ENCODE data around the gene MAPRE3.

DNA sequence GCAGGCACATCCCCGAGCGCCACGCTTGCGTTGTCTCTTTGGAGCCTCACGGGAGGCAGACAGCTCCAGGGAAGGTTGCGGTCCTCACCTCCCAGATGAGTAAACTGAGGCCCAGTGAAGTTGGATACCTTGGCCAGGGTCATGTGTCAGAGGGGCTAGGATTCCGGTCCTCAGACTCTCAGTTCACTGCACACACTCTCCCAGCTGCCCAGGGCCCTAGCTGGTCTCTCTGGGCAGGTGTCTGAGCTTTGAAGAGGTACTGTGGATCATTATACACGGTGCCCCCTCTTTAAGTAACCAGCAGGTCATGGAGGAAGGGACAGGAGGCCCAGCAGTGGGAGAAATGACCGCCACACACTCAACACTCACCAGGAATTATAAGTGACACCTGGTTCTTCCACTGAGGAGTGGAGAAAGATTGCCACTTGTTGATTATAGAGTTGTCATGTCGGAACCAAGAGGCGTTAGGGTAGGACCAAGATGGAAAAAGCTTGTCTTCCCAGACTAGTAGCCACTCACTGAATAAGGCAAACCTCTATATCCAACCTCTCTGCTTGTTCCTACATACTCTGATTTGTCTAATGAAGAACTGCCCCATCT is 62.9 kb downstream of the MAPRE3 start:
- TF ChIP-seq, protein P1, sequence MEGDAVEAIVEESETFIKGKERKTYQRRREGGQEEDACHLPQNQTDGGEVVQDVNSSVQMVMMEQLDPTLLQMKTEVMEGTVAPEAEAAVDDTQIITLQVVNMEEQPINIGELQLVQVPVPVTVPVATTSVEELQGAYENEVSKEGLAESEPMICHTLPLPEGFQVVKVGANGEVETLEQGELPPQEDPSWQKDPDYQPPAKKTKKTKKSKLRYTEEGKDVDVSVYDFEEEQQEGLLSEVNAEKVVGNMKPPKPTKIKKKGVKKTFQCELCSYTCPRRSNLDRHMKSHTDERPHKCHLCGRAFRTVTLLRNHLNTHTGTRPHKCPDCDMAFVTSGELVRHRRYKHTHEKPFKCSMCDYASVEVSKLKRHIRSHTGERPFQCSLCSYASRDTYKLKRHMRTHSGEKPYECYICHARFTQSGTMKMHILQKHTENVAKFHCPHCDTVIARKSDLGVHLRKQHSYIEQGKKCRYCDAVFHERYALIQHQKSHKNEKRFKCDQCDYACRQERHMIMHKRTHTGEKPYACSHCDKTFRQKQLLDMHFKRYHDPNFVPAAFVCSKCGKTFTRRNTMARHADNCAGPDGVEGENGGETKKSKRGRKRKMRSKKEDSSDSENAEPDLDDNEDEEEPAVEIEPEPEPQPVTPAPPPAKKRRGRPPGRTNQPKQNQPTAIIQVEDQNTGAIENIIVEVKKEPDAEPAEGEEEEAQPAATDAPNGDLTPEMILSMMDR (IDR thresholded peaks at IDR 0.05) = no peak
- TF ChIP-seq POLR2A (IDR thresholded peaks at IDR 0.05) = no peak
